PC-3 (cell line): ENCODE data around the gene AKAP6. TPM values are rescaled to one million over a fixed set of nuclear protein-coding genes. Genes with fewer than 3 reads are reported as not detected.

Experiments
- ATAC-seq: fragments of 200-7000 bp; cut with Tn5 transposase; 2 replicates; pipeline ENCODE4 v1.9.1; 2020; ENCODE audit warnings: mild to moderate bottlenecking, moderate library complexity
- BruUV-seq: library from RNA; stranded (reverse); fragments of 400-500 nt; replicated peaks from 2 replicates; lab custom pipeline; 2021; lab: Mats Ljungman, UMichigan
- CTCF ChIA-PET: fragments of 300-600 bp; sonication (Branson Sonifier 250); formaldehyde crosslinking; loops from one replicate; lab custom pipeline; 2022; ENCODE audit warnings: antibody characterized with exemption; lab: Charles Lee
- POLR2A ChIA-PET: fragments of 300-600 bp; sonication (Branson Sonifier 250); formaldehyde crosslinking; loops from one replicate; lab custom pipeline; 2022; ENCODE audit warnings: antibody characterized with exemption; ENCODE audit not compliant: unreplicated experiment; lab: Charles Lee
- DNase-seq: peaks from one replicate; pipeline ENCODE4 v3.0.0-alpha.2; 2015
- H2AFZ ChIP-seq: fragments of 300-600 bp; sonication (generic); 2 replicates; pipeline ENCODE4 v1.6.0; 2016; ENCODE audit warnings: antibody characterized with exemption, low read length
- H3F3A ChIP-seq: fragments of 300-600 bp; sonication (generic); one replicate; pipeline ENCODE4 v1.6.0; 2017; ENCODE audit warnings: antibody characterized with exemption, low read length, control low read depth, mild to moderate bottlenecking; ENCODE audit not compliant: unreplicated experiment
- H3K27ac ChIP-seq: fragments of 300-600 bp; sonication (generic); 2 replicates; pipeline ENCODE4 v1.5.1; 2016; ENCODE audit warnings: mild to moderate bottlenecking, low read length
- H3K27me3 ChIP-seq: fragments of 300-600 bp; sonication (generic); 2 replicates; pipeline ENCODE4 v1.6.1; 2016; ENCODE audit warnings: low read length, mixed read lengths
- H3K36me3 ChIP-seq: fragments of 300-600 bp; sonication (generic); 2 replicates; pipeline ENCODE4 v1.6.1; 2016; ENCODE audit warnings: low read depth, mixed run types, low read length, mixed read lengths
- H3K4me1 ChIP-seq: fragments of 300-600 bp; sonication (generic); 2 replicates; pipeline ENCODE4 v1.5.1; 2016; ENCODE audit warnings: low read length; ENCODE audit not compliant: insufficient read depth
- H3K4me2 ChIP-seq: fragments of 300-600 bp; sonication (generic); 2 replicates; pipeline ENCODE4 v1.6.0; 2016; ENCODE audit warnings: low read length
- H3K4me3 ChIP-seq: fragments of 300-600 bp; sonication (generic); 2 replicates; pipeline ENCODE4 v1.5.1; 2016; ENCODE audit warnings: mild to moderate bottlenecking, low read length, mixed read lengths
- H3K79me2 ChIP-seq: fragments of 300-600 bp; sonication (generic); 2 replicates; pipeline ENCODE4 v1.6.1; 2017; ENCODE audit warnings: low read length, mixed read lengths
- H3K9ac ChIP-seq: fragments of 300-600 bp; sonication (generic); 2 replicates; pipeline ENCODE4 v1.6.0; 2016; ENCODE audit warnings: mild to moderate bottlenecking, low read length
- H3K9me2 ChIP-seq: fragments of 300-600 bp; sonication (generic); replicated peaks from 2 replicates; pipeline ENCODE4 v1.6.1; 2016; ENCODE audit warnings: mixed run types, low read length, mixed read lengths
- H3K9me3 ChIP-seq: fragments of 300-600 bp; sonication (generic); 2 replicates; pipeline ENCODE4 v1.6.1; 2016; ENCODE audit warnings: low read length, mixed read lengths
- H4K20me1 ChIP-seq: fragments of 300-600 bp; sonication (generic); 2 replicates; pipeline ENCODE4 v1.6.1; 2016; ENCODE audit warnings: low read length, mixed read lengths
- EZH2 ChIP-seq: fragments of 300-600 bp; sonication (generic); IDR thresholded peaks from one replicate; pipeline ENCODE4 v1.6.1; 2017; ENCODE audit warnings: antibody characterized with exemption, mild to moderate bottlenecking, low read length; ENCODE audit not compliant: unreplicated experiment
- EZH2phosphoT487 ChIP-seq: fragments of 300-600 bp; sonication (generic); IDR thresholded peaks from 2 replicates; pipeline ENCODE4 v1.6.1; 2018; ENCODE audit warnings: mild to moderate bottlenecking, antibody characterized with exemption, low read length, borderline replicate concordance
- intact Hi-C: fragments of 100-400 bp; cut with micrococcal nuclease; formaldehyde crosslinking; loops from 2 replicates; pipeline ENCODE4 v1.9.0; 2023
- total RNA-seq: library from RNA; depleted of rRNA; stranded (reverse); fragments of >200 nt; gene quantifications from 2 replicates; pipeline ENCODE4 v1.2.3, GENCODE V29; 2014
- TF ChIP-seq, protein P1 (sequence below): fragments of 300-600 bp; sonication (generic); conservative IDR thresholded peaks from 2 replicates; pipeline ENCODE4 v1.5.1; 2017; ENCODE audit warnings: antibody characterized with exemption, low read depth, mild to moderate bottlenecking, low read length

Gene AKAP6
- total RNA-seq, 1 experiment from 2014 or later, result 1.5 TPM

- Histone ChIP-seq H3K9me2 (no peaks in the 10 kb centered on the region), H3K9ac (no peak overlapping the region), H3K27ac (no peak overlapping the region), H3K36me3 (no peaks in the 10 kb centered on the region), H3K4me2 (no peak overlapping the region), H2AFZ (no peak overlapping the region), H3K4me3 (no peak overlapping the region), H3K27me3 (no peaks in the 10 kb centered on the region), H3K4me1 (peaks cover 16% of the 10 kb centered on the region), H4K20me1 (no peaks in the 10 kb centered on the region), H3F3A (no peaks in the 10 kb centered on the region), H3K9me3 (no peaks in the 10 kb centered on the region), H3K79me2 (no peaks in the 10 kb centered on the region)
- intact Hi-C loops, result no loop called here
- DNase-seq (no peak), ATAC-seq (no peak)
- ChIA-PET POLR2A (no interaction called here), CTCF (interaction anchor here (0.7 kb wide), 1 partner anchor 410 kb away, joined by 4 read pairs; no protein-coding TSS in a partner anchor)
- no peak for TF ChIP-seq EZH2
- no peak for TF ChIP-seq EZH2phosphoT487
- TF ChIP-seq, protein P1, sequence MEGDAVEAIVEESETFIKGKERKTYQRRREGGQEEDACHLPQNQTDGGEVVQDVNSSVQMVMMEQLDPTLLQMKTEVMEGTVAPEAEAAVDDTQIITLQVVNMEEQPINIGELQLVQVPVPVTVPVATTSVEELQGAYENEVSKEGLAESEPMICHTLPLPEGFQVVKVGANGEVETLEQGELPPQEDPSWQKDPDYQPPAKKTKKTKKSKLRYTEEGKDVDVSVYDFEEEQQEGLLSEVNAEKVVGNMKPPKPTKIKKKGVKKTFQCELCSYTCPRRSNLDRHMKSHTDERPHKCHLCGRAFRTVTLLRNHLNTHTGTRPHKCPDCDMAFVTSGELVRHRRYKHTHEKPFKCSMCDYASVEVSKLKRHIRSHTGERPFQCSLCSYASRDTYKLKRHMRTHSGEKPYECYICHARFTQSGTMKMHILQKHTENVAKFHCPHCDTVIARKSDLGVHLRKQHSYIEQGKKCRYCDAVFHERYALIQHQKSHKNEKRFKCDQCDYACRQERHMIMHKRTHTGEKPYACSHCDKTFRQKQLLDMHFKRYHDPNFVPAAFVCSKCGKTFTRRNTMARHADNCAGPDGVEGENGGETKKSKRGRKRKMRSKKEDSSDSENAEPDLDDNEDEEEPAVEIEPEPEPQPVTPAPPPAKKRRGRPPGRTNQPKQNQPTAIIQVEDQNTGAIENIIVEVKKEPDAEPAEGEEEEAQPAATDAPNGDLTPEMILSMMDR, result no peak
- no TSS peak for BruUV-seq
Measured at GRCh38 chr14:32337759-32338158, 8.7 kb downstream of the AKAP6 start.

DNA sequence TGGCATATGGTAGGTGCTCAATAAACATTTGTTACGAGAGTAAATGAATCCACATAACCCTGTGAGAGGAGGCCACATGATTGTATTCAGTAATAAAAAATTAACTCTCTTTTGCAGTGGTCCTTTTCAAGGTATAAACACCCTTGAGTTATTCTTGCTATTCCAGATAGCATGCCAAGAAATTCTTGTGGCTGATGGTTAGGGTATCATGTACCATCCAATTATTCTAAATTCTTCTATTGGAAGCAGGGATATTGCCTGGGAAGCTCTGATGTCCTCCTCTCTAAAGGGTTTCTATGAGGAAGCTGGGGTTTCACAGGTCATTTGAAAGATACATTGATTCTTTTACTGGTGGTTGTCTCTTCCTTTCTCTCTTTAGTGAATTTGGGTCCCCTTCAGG lies 10.1 kb downstream of the AKAP6 start:
- Histone ChIP-seq H3K27ac (no peak overlapping the region), H3F3A (no peaks in the 10 kb centered on the region), H3K9ac (no peak overlapping the region), H3K9me2 (no peaks in the 10 kb centered on the region), H3K79me2 (no peaks in the 10 kb centered on the region), H3K9me3 (no peaks in the 10 kb centered on the region), H2AFZ (no peak overlapping the region), H3K4me1 (peaks cover 10% of the 10 kb centered on the region; the same call in 1 of the 2 replicates), H3K27me3 (no peaks in the 10 kb centered on the region), H3K4me2 (no peak overlapping the region), H3K36me3 (no peaks in the 10 kb centered on the region), H4K20me1 (no peaks in the 10 kb centered on the region), H3K4me3 (no peak overlapping the region)
- intact Hi-C loops, result no loop called here
- ATAC-seq, result no peak
- no TSS peak for BruUV-seq
- no peak for DNase-seq
- TF ChIP-seq EZH2 (no peak), EZH2phosphoT487 (no peak)
- TF ChIP-seq, protein P1, result no peak
- CTCF ChIA-PET, result no interaction called here
- POLR2A ChIA-PET, result interaction anchor here (0.6 kb wide), 1 partner anchor 10 kb away, joined by 7 read pairs; the partner anchor contains the start of gene AKAP6

DNA sequence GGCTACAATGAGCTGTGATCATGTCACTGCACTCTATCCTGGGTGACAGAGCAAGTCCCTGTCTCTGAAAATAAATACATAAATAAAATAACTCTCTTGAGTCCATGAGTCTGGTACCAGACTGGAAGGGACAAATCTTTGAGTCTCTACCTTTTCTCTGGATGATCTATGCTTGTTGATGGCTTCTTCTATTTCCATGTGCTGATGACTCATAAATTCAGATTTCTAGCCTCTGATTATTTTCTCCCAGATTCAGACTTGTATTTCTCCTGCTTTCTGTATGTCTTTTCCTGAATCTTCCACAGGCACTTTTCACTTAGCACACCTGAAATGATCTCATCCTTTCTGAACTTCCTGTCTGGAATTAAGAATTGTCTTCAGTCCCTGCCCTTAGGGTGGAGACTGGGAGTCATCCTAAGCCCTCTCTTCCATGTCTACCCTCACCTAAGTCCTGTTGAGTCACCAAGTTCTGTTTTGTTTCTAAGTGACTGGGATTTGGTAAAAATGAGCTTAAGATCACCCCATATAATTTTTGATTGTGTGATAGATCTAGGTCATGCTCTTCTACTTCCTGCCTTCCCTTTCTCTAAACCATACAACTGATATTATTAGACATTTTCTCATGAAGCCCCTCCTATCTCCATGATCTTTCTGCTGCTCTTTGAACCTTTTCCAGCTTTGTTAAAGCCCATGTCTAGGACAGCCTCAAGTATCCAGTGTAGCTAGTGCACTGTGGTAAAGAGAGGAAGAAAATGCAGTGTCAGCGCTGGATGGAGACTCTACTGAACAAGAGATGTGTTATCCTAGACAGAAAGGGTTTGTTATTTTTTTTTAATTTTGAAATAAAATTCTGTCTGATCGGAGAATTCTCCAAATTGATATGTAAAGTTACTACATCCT lies 13.1 kb downstream of the AKAP6 start:
- no peaks in the 10 kb centered on the region for H4K20me1 ChIP-seq
- H3K4me3 ChIP-seq, result no peak overlapping the region
- no peak overlapping the region for H3K27ac ChIP-seq
- POLR2A ChIA-PET, result no interaction called here
- DNase-seq (peak; percentile 66), ATAC-seq (peak; percentile 74)
- H3K79me2 ChIP-seq, result no peaks in the 10 kb centered on the region
- H3K27me3 ChIP-seq, result no peaks in the 10 kb centered on the region
- H3K4me2 ChIP-seq, result 0 out of 2 replicates have a peak overlapping the region, but pooled peaks have one; percentile 5
- H3F3A ChIP-seq, result no peaks in the 10 kb centered on the region
- no peaks in the 10 kb centered on the region for H3K36me3 ChIP-seq
- TF ChIP-seq EZH2phosphoT487 (no peak), EZH2 (no peak)
- TF ChIP-seq, protein P1, result no peak
- BruUV-seq, result no TSS peak
- no peak overlapping the region for H2AFZ ChIP-seq
- H3K9me3 ChIP-seq, result no peaks in the 10 kb centered on the region
- CTCF ChIA-PET, result no interaction called here
- no peak overlapping the region for H3K9ac ChIP-seq
- intact Hi-C loops, result no loop called here
- H3K4me1 ChIP-seq, result peaks cover 10% of the 10 kb centered on the region; the same call in 1 of the 2 replicates
- no peaks in the 10 kb centered on the region for H3K9me2 ChIP-seq
